SJSA1 (cell line): ENCODE data around the gene PHACTR3. TPM values are rescaled to one million over a fixed set of nuclear protein-coding genes. Genes with fewer than 3 reads are reported as not detected.
A peak's percentile ranks its signal among the peaks of the same experiment; 100 is the strongest.

Experiments
- DNase-seq, 2 experiments: peaks; one replicate each; pipeline ENCODE4 v3.0.0-alpha.2; 2015 to 2020; ENCODE audit warnings: low spot score in 2 of 2, low read depth in 1 of 2
- H3K27ac ChIP-seq: fragments of 250-450 bp; sonication (Bioruptor Pico); 2 replicates; pipeline ENCODE4 v1.5.1; 2020; ENCODE audit warnings: mild to moderate bottlenecking, moderate library complexity
- H3K27me3 ChIP-seq: fragments of 250-450 bp; sonication (Bioruptor Pico); replicated peaks from 2 replicates; pipeline ENCODE4 v1.5.1; 2020; ENCODE audit warnings: mild to moderate bottlenecking, moderate library complexity
- H3K36me3 ChIP-seq: fragments of 250-450 bp; sonication (Bioruptor Pico); 2 replicates; pipeline ENCODE4 v1.5.1; 2020; ENCODE audit warnings: mild to moderate bottlenecking
- H3K4me1 ChIP-seq: fragments of 250-450 bp; sonication (Bioruptor Pico); replicated peaks from 2 replicates; pipeline ENCODE4 v1.6.1; 2021; ENCODE audit warnings: mild to moderate bottlenecking
- H3K4me3 ChIP-seq: fragments of 250-450 bp; sonication (Bioruptor Pico); 2 replicates; pipeline ENCODE4 v1.5.1; 2020; ENCODE audit warnings: mild to moderate bottlenecking
- H3K9me3 ChIP-seq: fragments of 250-450 bp; sonication (Bioruptor Pico); replicated peaks from 2 replicates; pipeline ENCODE4 v1.5.1; 2020; ENCODE audit warnings: mild to moderate bottlenecking
- total RNA-seq: library from RNA; depleted of rRNA; stranded (reverse); fragments of >200 nt; shearing (Covaris generic); gene quantifications from 2 replicates; pipeline ENCODE4 v1.2.3, GENCODE V29; 2014

The PHACTR3 gene
- total RNA-seq, 1 experiment from 2014 or later, result not detected

GRCh38 chr20:59786801-59787537 lies 182.6 kb downstream of the PHACTR3 start:
- Histone ChIP-seq H3K9me3 (no peaks in the 10 kb centered on the region), H3K4me3 (no peak overlapping the region), H3K36me3 (no peaks in the 10 kb centered on the region), H3K27ac (no peak overlapping the region), H3K27me3 (no peaks in the 10 kb centered on the region), H3K4me1 (no peaks in the 10 kb centered on the region)
- DNase-seq, result peak in 1 of 2 experiments; percentile 29

- Histone ChIP-seq H3K27me3 (no peaks in the 10 kb centered on the region), H3K27ac (no peak overlapping the region), H3K36me3 (no peaks in the 10 kb centered on the region), H3K4me3 (no peak overlapping the region), H3K9me3 (no peaks in the 10 kb centered on the region), H3K4me1 (no peaks in the 10 kb centered on the region)
- peak in 1 of 2 experiments; percentile 20 for DNase-seq
Observed at GRCh38 chr20:59787538-59787890, 183.2 kb downstream of the PHACTR3 start.

- DNase-seq, result peak in 1 of 2 experiments; percentile 20
- Histone ChIP-seq H3K4me1 (no peaks in the 10 kb centered on the region), H3K27ac (no peak overlapping the region), H3K27me3 (no peaks in the 10 kb centered on the region), H3K4me3 (no peak overlapping the region), H3K36me3 (no peaks in the 10 kb centered on the region), H3K9me3 (no peaks in the 10 kb centered on the region)
Observed at GRCh38 chr20:59788196-59788735, 183.9 kb downstream of the PHACTR3 start.

GRCh38 chr20:59788811-59789397 lies 184.6 kb downstream of the PHACTR3 start:
- H3K36me3 ChIP-seq, result no peaks in the 10 kb centered on the region
- no peaks in the 10 kb centered on the region for H3K9me3 ChIP-seq
- no peaks in the 10 kb centered on the region for H3K27me3 ChIP-seq
- no peak overlapping the region for H3K27ac ChIP-seq
- peak in 1 of 2 experiments; percentile 22 for DNase-seq
- H3K4me1 ChIP-seq, result no peaks in the 10 kb centered on the region
- no peak overlapping the region for H3K4me3 ChIP-seq

- DNase-seq, result peak in 1 of 2 experiments; percentile 5
- H3K9me3 ChIP-seq, result no peaks in the 10 kb centered on the region
- no peak overlapping the region for H3K4me3 ChIP-seq
- no peaks in the 10 kb centered on the region for H3K27me3 ChIP-seq
- no peaks in the 10 kb centered on the region for H3K4me1 ChIP-seq
- no peak overlapping the region for H3K27ac ChIP-seq
- no peaks in the 10 kb centered on the region for H3K36me3 ChIP-seq
Observed at GRCh38 chr20:59789686-59790085, 185.3 kb downstream of the PHACTR3 start.

GRCh38 chr20:59790346-59790745 lies 186.0 kb downstream of the PHACTR3 start:
- H3K36me3 ChIP-seq, result no peaks in the 10 kb centered on the region
- no peaks in the 10 kb centered on the region for H3K9me3 ChIP-seq
- H3K4me1 ChIP-seq, result no peaks in the 10 kb centered on the region
- no peak for DNase-seq
- H3K4me3 ChIP-seq, result no peak overlapping the region
- H3K27ac ChIP-seq, result no peak overlapping the region
- H3K27me3 ChIP-seq, result no peaks in the 10 kb centered on the region

GRCh38 chr20:59792300-59792699 lies 188.0 kb downstream of the PHACTR3 start:
- Histone ChIP-seq H3K4me3 (no peak overlapping the region), H3K4me1 (no peaks in the 10 kb centered on the region), H3K27me3 (no peaks in the 10 kb centered on the region), H3K27ac (no peak overlapping the region), H3K36me3 (no peaks in the 10 kb centered on the region), H3K9me3 (no peaks in the 10 kb centered on the region)
- DNase-seq, result peak in 1 of 2 experiments; percentile 5

GRCh38 chr20:59794555-59794954 lies 190.2 kb downstream of the PHACTR3 start:
- H3K27me3 ChIP-seq, result no peaks in the 10 kb centered on the region
- H3K9me3 ChIP-seq, result no peaks in the 10 kb centered on the region
- H3K4me1 ChIP-seq, result no peaks in the 10 kb centered on the region
- H3K27ac ChIP-seq, result no peak overlapping the region
- DNase-seq, result no peak
- H3K4me3 ChIP-seq, result no peak overlapping the region
- no peaks in the 10 kb centered on the region for H3K36me3 ChIP-seq

GRCh38 chr20:59800309-59800708 lies 196.0 kb downstream of the PHACTR3 start:
- Histone ChIP-seq H3K36me3 (no peaks in the 10 kb centered on the region), H3K4me1 (no peaks in the 10 kb centered on the region), H3K4me3 (no peak overlapping the region), H3K27ac (no peak overlapping the region), H3K9me3 (no peaks in the 10 kb centered on the region), H3K27me3 (no peaks in the 10 kb centered on the region)
- no peak for DNase-seq

- H3K27ac ChIP-seq, result no peak overlapping the region
- no peak overlapping the region for H3K4me3 ChIP-seq
- H3K9me3 ChIP-seq, result no peaks in the 10 kb centered on the region
- H3K36me3 ChIP-seq, result no peaks in the 10 kb centered on the region
- H3K4me1 ChIP-seq, result no peaks in the 10 kb centered on the region
- H3K27me3 ChIP-seq, result no peaks in the 10 kb centered on the region
- no peak for DNase-seq
Observed at GRCh38 chr20:59802018-59802417, 197.7 kb downstream of the PHACTR3 start.

GRCh38 chr20:59802471-59803221 lies 198.3 kb downstream of the PHACTR3 start:
- no peak overlapping the region for H3K27ac ChIP-seq
- H3K4me1 ChIP-seq, result no peaks in the 10 kb centered on the region
- no peak overlapping the region for H3K4me3 ChIP-seq
- 0 out of 2 replicates have a peak, but pooled peaks cover 3% of the 10 kb centered on the region for H3K27me3 ChIP-seq
- no peaks in the 10 kb centered on the region for H3K9me3 ChIP-seq
- DNase-seq, result peak in 1 of 2 experiments; percentile 33
- no peaks in the 10 kb centered on the region for H3K36me3 ChIP-seq

- no peak overlapping the region for H3K4me3 ChIP-seq
- no peaks in the 10 kb centered on the region for H3K36me3 ChIP-seq
- no peaks in the 10 kb centered on the region for H3K4me1 ChIP-seq
- H3K27ac ChIP-seq, result no peak overlapping the region
- 0 out of 2 replicates have a peak, but pooled peaks cover 3% of the 10 kb centered on the region for H3K27me3 ChIP-seq
- no peaks in the 10 kb centered on the region for H3K9me3 ChIP-seq
- no peak for DNase-seq
Observed at GRCh38 chr20:59804347-59804746, 200.0 kb downstream of the PHACTR3 start.

- Histone ChIP-seq H3K36me3 (no peaks in the 10 kb centered on the region), H3K27me3 (peaks cover 4% of the 10 kb centered on the region; the same call in 1 of the 2 replicates), H3K9me3 (no peaks in the 10 kb centered on the region), H3K27ac (no peak overlapping the region), H3K4me3 (no peak overlapping the region), H3K4me1 (no peaks in the 10 kb centered on the region)
- DNase-seq, result peak in 1 of 2 experiments; percentile 31
Observed at GRCh38 chr20:59804871-59805665, 200.7 kb downstream of the PHACTR3 start.
